Ovary (tissue), 9 donors: ENCODE measurements around the gene MYD88. TPM values are rescaled to one million over a fixed set of nuclear protein-coding genes. Genes with fewer than 3 reads are reported as not detected.

Experiments
- DNase-seq, 5 donors: peaks; one replicate each; pipeline ENCODE4 v3.0.0-alpha.2; 2019 to 2020
- H3K27ac ChIP-seq, 2 donors: fragments of 200-600 bp; one replicate each; pipeline versions ENCODE4 v1.5.1 to v1.8.0; 2019 to 2022
- H3K27me3 ChIP-seq: fragments of 200-600 bp; one replicate; pipeline ENCODE4 v1.8.0; 2022
- H3K36me3 ChIP-seq: fragments of 200-600 bp; sonication (generic); one replicate; pipeline ENCODE4 v1.5.1; 2019
- H3K4me1 ChIP-seq: one replicate; pipeline ENCODE4 v1.8.1; 2013; ENCODE audit warnings: mild to moderate bottlenecking, moderate library complexity; ENCODE audit not compliant: insufficient read depth
- H3K4me3 ChIP-seq: fragments of 200-600 bp; sonication (generic); one replicate; pipeline ENCODE4 v1.5.1; 2017
- H3K9me3 ChIP-seq, 2 donors: fragments of 200-600 bp in 1 of 2; sonication (generic) in 1 of 2; one replicate each; pipeline versions ENCODE4 v1.5.1 to v1.8.1; 2013 to 2019; ENCODE audit warnings: mild to moderate bottlenecking in 1 of 2, moderate library complexity in 1 of 2
- CTCF ChIP-seq, 3 donors: fragments of 450-650 bp in 2 of 3; fragments of 200-600 bp in 1 of 3; IDR thresholded peaks; one replicate each; pipeline versions ENCODE4 v1.5.1 to v1.8.0; 2016 to 2022; ENCODE audit warnings: antibody characterized with exemption in 3 of 3, mild to moderate bottlenecking in 1 of 3
- EP300 ChIP-seq: sonication (generic); formaldehyde crosslinking; IDR thresholded peaks from one replicate; pipeline ENCODE4 v1.6.1; 2017; ENCODE audit warnings: antibody characterized with exemption
- POLR2A ChIP-seq: fragments of 450-650 bp; IDR thresholded peaks from one replicate; pipeline ENCODE4 v1.6.1; 2017; ENCODE audit warnings: antibody characterized with exemption, mild to moderate bottlenecking, moderate library complexity
- WGBS, 3 donors: extraction: QIAGEN DNeasy Blood & Tissue Kit in 1 of 3; methylation state at CpG; one replicate each; pipeline versions ENCODE4 v1.1.5 to v1.1.7; 2013 to 2017; 5-methylcytosine and 5-hydroxymethylcytosine counted together
- intact Hi-C, 4 donors: fragments of 100-400 bp; cut with DNase I; formaldehyde crosslinking; loops; one replicate each; pipeline versions ENCODE4 v1.11.0 to v1.15.1; 2022 to 2023
- polyA plus RNA-seq, 2 donors: library from polyadenylated mRNA; stranded (reverse); fragments of 200-250 nt in 1 of 2; fragments of 350-450 nt in 1 of 2; fragmentation: Illumina TruSeq in 1 of 2; extraction: RNeasy Lipid Tissue Mini Kit (QIAGEN cat#74804) in 1 of 2; gene quantifications; one replicate each; pipeline ENCODE4 v1.2.3, GENCODE V29; 2013 to 2014
- total RNA-seq, 7 donors: library from RNA; depleted of rRNA in 2 of 7; stranded (reverse); fragments of >200 nt in 2 of 7; fragmentation: NEBNext Ultra II Directional in 3 of 7; extraction: Animal tissue kit (Norgen Biotek cat#: 25700) in 3 of 7; gene quantifications; one replicate each; pipeline versions ENCODE4 v1.1.0 to v1.2.4, GENCODE V29; 2016 to 2023
- donor health status: DM: no; HTN: no; CAD: no; lungs with moderate emphysema.
- donor health status: DM: no; HTN: no; CAD: no.
- donor health status: Bipolar disorder and iron deficiency.
- donor health status: DM: yes; HTN: yes; CAD: no.
- donor health status: DM: no; HTN: no; CAD: no.
- donor health status: DM: yes; HTN: yes; CAD: no.

MYD88 gene
- total and polyA plus RNA-seq, 9 donors = 12.8 to 58.9 (median 24.0) TPM

- Histone ChIP-seq H3K9me3 (no peaks in the 10 kb centered on the region), H3K36me3 (no peaks in the 10 kb centered on the region), H3K27ac (no peak overlapping the region), H3K27me3 (no peaks in the 10 kb centered on the region), H3K4me3 (peak overlapping the region; percentile 81), H3K4me1 (peaks cover 19% of the 10 kb centered on the region)
- TF ChIP-seq POLR2A (no peak), CTCF (IDR thresholded peaks at IDR 0.05) (no peak), EP300 (no peak)
- 85 to 91% (median 89%) methylated on average over 7 of the region's 7 CpGs for WGBS, 3 donors
- intact Hi-C loops = loop anchor here in 2 of 4 donors (2.0 to 10.0 kb wide), 3 partner anchors 25 to 208 kb away; partner anchors contain the start of genes OXSR1 (in 1 of the 2) and XYLB (in 1 of the 2)
- no peak for DNase-seq
Measured at GRCh38 chr3:38139652-38140051, 1.2 kb downstream of the MYD88 start.

DNA sequence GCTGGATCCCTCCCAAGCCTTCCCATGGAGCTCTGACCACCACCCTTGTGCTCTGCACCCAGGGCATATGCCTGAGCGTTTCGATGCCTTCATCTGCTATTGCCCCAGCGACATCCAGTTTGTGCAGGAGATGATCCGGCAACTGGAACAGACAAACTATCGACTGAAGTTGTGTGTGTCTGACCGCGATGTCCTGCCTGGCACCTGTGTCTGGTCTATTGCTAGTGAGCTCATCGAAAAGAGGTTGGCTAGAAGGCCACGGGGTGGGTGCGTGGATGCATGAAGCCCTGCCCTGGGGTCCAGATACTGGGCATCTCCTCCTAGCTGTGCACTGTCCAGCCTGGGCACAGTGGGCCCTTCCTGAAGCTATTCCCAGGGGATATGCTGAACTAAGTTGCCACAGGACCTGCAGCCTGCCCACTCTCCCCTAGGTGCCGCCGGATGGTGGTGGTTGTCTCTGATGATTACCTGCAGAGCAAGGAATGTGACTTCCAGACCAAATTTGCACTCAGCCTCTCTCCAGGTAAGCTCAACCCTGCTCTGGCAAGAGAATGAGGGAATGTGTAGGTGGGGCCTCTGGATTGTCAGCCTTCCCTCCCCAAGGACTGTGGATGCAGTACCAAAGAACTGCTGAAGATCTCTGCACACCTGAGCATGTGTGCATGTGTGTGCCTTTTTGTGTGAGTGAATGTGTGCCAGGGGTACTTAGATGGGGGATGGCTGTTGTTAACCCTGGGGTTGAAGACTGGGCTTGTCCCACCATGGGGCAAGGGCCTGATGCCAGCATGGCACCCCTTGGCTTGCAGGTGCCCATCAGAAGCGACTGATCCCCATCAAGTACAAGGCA lies 2.1 kb downstream of the MYD88 start:
- H3K4me1 ChIP-seq = peaks cover 15% of the 10 kb centered on the region
- H3K4me3 ChIP-seq = no peak overlapping the region
- no peaks in the 10 kb centered on the region for H3K9me3 ChIP-seq
- H3K27ac ChIP-seq = no peak overlapping the region
- H3K36me3 ChIP-seq = no peaks in the 10 kb centered on the region
- H3K27me3 ChIP-seq = no peaks in the 10 kb centered on the region
- intact Hi-C loops = no loop called here
- TF ChIP-seq CTCF (IDR thresholded peaks at IDR 0.05) = no peak
- TF ChIP-seq POLR2A = no peak
- TF ChIP-seq EP300 = no peak
- 91 to 95% (median 94%) methylated on average over 13 of the region's 13 CpGs for WGBS, 3 donors
- no peak for DNase-seq

DNA sequence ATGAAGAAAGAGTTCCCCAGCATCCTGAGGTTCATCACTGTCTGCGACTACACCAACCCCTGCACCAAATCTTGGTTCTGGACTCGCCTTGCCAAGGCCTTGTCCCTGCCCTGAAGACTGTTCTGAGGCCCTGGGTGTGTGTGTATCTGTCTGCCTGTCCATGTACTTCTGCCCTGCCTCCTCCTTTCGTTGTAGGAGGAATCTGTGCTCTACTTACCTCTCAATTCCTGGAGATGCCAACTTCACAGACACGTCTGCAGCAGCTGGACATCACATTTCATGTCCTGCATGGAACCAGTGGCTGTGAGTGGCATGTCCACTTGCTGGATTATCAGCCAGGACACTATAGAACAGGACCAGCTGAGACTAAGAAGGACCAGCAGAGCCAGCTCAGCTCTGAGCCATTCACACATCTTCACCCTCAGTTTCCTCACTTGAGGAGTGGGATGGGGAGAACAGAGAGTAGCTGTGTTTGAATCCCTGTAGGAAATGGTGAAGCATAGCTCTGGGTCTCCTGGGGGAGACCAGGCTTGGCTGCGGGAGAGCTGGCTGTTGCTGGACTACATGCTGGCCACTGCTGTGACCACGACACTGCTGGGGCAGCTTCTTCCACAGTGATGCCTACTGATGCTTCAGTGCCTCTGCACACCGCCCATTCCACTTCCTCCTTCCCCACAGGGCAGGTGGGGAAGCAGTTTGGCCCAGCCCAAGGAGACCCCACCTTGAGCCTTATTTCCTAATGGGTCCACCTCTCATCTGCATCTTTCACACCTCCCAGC lies 2.9 kb downstream of the MYD88 start:
- intact Hi-C loops = no loop called here
- H3K27me3 ChIP-seq = no peaks in the 10 kb centered on the region
- no peak for DNase-seq
- no peaks in the 10 kb centered on the region for H3K9me3 ChIP-seq
- H3K27ac ChIP-seq = no peak overlapping the region
- WGBS, 3 donors = 94 to 95% (median 94%) methylated on average over 7 of the region's 7 CpGs
- H3K36me3 ChIP-seq = no peaks in the 10 kb centered on the region
- no peak overlapping the region for H3K4me3 ChIP-seq
- H3K4me1 ChIP-seq = peaks cover 12% of the 10 kb centered on the region
- TF ChIP-seq EP300 (no peak), CTCF (IDR thresholded peaks at IDR 0.05) (no peak), POLR2A (no peak)

DNA sequence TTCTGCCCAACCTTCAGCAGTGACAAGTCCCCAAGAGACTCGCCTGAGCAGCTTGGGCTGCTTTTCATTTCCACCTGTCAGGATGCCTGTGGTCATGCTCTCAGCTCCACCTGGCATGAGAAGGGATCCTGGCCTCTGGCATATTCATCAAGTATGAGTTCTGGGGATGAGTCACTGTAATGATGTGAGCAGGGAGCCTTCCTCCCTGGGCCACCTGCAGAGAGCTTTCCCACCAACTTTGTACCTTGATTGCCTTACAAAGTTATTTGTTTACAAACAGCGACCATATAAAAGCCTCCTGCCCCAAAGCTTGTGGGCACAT lies 3.5 kb downstream of the MYD88 start:
- no peak for TF ChIP-seq POLR2A
- TF ChIP-seq CTCF (IDR thresholded peaks at IDR 0.05) = no peak
- no peak for TF ChIP-seq EP300
- H3K4me3 ChIP-seq = no peak overlapping the region
- no peaks in the 10 kb centered on the region for H3K36me3 ChIP-seq
- H3K27me3 ChIP-seq = no peaks in the 10 kb centered on the region
- no peak overlapping the region for H3K27ac ChIP-seq
- H3K9me3 ChIP-seq = no peaks in the 10 kb centered on the region
- no peak for DNase-seq
- intact Hi-C loops = no loop called here
- H3K4me1 ChIP-seq = peaks cover 12% of the 10 kb centered on the region
- 91 to 98% (median 97%) methylated on average over 2 of the region's 2 CpGs for WGBS, 3 donors
